ENCODE measurements around the gene CGN. TPM values are rescaled to one million over a fixed set of nuclear protein-coding genes. Genes with fewer than 3 reads are reported as not detected.
A peak's percentile ranks its signal among the peaks of the same experiment; 100 is the strongest.

The CGN gene
- total RNA-seq, 1 experiment from 2014 or later, result 30.9 TPM

DNA sequence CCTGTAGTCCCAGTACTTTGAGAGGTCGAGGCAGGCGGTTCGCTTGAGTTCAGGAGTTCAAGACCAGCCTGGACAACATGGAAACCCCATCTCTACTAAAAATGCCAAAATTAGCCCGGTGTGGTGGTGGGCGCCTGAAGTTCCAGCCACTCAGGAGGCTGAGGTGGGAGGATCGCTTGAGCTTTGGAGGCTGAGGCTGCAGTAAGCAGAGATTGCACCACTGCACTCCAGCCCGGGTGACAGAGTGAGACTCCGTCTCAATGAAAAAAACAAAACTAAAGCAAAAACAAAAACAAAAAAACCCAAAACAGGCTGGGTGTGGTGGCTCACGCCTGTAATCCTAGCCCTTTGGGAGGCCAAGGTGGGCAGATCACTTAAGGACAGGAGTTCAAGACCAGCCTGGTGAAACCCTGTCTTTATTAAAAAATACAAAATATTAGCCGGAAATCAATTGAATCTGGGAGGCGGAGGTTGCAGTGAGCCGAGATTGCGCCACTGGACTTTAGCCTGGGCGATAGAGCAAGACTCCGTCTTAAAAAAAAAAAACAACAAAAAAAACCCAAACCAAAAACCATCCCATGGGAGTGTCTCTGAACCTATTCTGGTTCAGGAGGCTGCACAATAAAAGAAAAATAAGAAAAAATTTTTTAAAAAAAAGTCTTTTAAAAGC, 1.7 kb upstream of the CGN start:
- H3K4me3 Mint-ChIP-seq, result peak overlapping the region; percentile 55 to 89; a peak in 3 of 5 replicates
- DNase-seq, result no peak

More for the DNA sequence above, 1.7 kb upstream of the CGN start:
- Histone ChIP-seq H4K8ac (replicated peaks; ENCODE audit: insufficient read length, low read depth, low read length) (no peak overlapping the region), H3K4ac (ENCODE audit: low read depth, low read length) (no peak overlapping the region), H3K18ac (ENCODE audit: insufficient read length, low read depth, low read length) (no peak overlapping the region), H3K27me3 (ENCODE audit: insufficient read depth, low read length) (no peaks in the 10 kb centered on the region), H3K79me1 (ENCODE audit: insufficient read depth, low read depth, low read length, poor library complexity, severe bottlenecking) (no peaks in the 10 kb centered on the region), H2BK15ac (ENCODE audit: low read depth, low read length) (no peak overlapping the region), H3T11ph (ENCODE audit: low read length) (no peak overlapping the region), H3K27ac (ENCODE audit: insufficient read length, low read depth, low read length) (no peak overlapping the region), H4K5ac (ENCODE audit: insufficient read length, low read depth, low read length) (no peak overlapping the region), H3K4me2 (ENCODE audit: insufficient read depth, insufficient read length, low read length) (peak overlapping the region; percentile 87), H3K4me1 (ENCODE audit: insufficient read depth, low read length) (peaks cover 15% of the 10 kb centered on the region; the same call in 1 of the 2 replicates), H3K9ac (ENCODE audit: extremely low read depth, insufficient read length, low read length) (no peak overlapping the region), H2BK5ac (ENCODE audit: insufficient read length, low read length) (no peak overlapping the region), H3K23ac (ENCODE audit: insufficient read length, low read depth, low read length) (no peak overlapping the region), H2AK5ac (ENCODE audit: insufficient read length, low read length) (no peak overlapping the region), H2BK120ac (ENCODE audit: low read depth, low read length, poor library complexity, severe bottlenecking) (no peak overlapping the region), H2BK12ac (ENCODE audit: insufficient read length, low read depth, low read length) (no peak overlapping the region), H4K91ac (ENCODE audit: insufficient read length, low read depth, low read length) (no peak overlapping the region), H3K79me2 (ENCODE audit: insufficient read depth, low read length) (no peaks in the 10 kb centered on the region), H4K20me1 (ENCODE audit: control insufficient read depth, insufficient read depth, insufficient read length) (no peaks in the 10 kb centered on the region), H3K23me2 (ENCODE audit: insufficient read length, low read depth, low read length, poor library complexity, severe bottlenecking) (peaks cover 21% of the 10 kb centered on the region), H3K14ac (ENCODE audit: insufficient read depth, low read length) (no peak overlapping the region), H2AFZ (ENCODE audit: low read length) (no peak overlapping the region), H3K56ac (ENCODE audit: insufficient read length, low read depth, low read length) (no peak overlapping the region), H3K9me3 (ENCODE audit: control insufficient read depth, low read depth, low read length) (no peaks in the 10 kb centered on the region), H2BK20ac (ENCODE audit: low read depth, low read length, poor library complexity, severe bottlenecking) (no peak overlapping the region)
- Mint-ChIP-seq H3K27ac (peak overlapping the region in 2 of 3 experiments; percentile 16 to 98; a peak in 1 of 7 replicates), H3K27me3 (ENCODE audit: low read depth) (no peaks in the 10 kb centered on the region; the same call in 1 of the 2 replicates), H3K4me1 (peaks cover 34 to 35% of the 10 kb centered on the region in 2 experiments), H3K9me3 (no peaks in the 10 kb centered on the region), H3K36me3 (ENCODE audit: insufficient read depth in 1 of 3, low read depth in 3 of 3) (no peaks in the 10 kb centered on the region; a peak in 2 of 7 replicates)
- WGBS (ENCODE audit: extremely low coverage, insufficient read length, low lambda C conversion rate), result no CpG with 5 or more reads among the region's 15 CpGs
- TF ChIP-seq, protein P1, sequence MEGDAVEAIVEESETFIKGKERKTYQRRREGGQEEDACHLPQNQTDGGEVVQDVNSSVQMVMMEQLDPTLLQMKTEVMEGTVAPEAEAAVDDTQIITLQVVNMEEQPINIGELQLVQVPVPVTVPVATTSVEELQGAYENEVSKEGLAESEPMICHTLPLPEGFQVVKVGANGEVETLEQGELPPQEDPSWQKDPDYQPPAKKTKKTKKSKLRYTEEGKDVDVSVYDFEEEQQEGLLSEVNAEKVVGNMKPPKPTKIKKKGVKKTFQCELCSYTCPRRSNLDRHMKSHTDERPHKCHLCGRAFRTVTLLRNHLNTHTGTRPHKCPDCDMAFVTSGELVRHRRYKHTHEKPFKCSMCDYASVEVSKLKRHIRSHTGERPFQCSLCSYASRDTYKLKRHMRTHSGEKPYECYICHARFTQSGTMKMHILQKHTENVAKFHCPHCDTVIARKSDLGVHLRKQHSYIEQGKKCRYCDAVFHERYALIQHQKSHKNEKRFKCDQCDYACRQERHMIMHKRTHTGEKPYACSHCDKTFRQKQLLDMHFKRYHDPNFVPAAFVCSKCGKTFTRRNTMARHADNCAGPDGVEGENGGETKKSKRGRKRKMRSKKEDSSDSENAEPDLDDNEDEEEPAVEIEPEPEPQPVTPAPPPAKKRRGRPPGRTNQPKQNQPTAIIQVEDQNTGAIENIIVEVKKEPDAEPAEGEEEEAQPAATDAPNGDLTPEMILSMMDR (conservative IDR thresholded peaks at IDR 0.05), result no peak
